Nephron (organoid): Measurements from ENCODE around the gene KRT75.

Source experiments
- H3K27ac Mint-ChIP-seq, 3 experiments: 2 replicates each; pipeline ENCODE4 v1.8.0; 2020; ENCODE audit warnings: mixed read lengths in 3 of 3, mild to moderate bottlenecking in 2 of 3, moderate library complexity in 1 of 3
- H3K27me3 Mint-ChIP-seq: 2 replicates; pipeline ENCODE4 v1.8.0; 2021; ENCODE audit warnings: low read depth, mild to moderate bottlenecking, moderate library complexity, mixed read lengths
- H3K36me3 Mint-ChIP-seq: 2 replicates; pipeline ENCODE4 v1.8.0; 2020; ENCODE audit warnings: low read depth, mixed read lengths
- H3K4me1 Mint-ChIP-seq: 2 replicates; pipeline ENCODE4 v1.8.0; 2020; ENCODE audit warnings: mixed read lengths
- H3K4me3 Mint-ChIP-seq, 3 experiments: 2 replicates each; pipeline ENCODE4 v1.8.0; 2020; ENCODE audit warnings: mild to moderate bottlenecking in 3 of 3, mixed read lengths in 3 of 3, moderate library complexity in 2 of 3
- H3K9me3 Mint-ChIP-seq: 2 replicates; pipeline ENCODE4 v1.8.0; 2020; ENCODE audit warnings: mixed read lengths
- TF ChIP-seq, protein P1 (sequence below), 3 experiments: fragments of 200-600 bp; sonication (generic); IDR thresholded peaks; one replicate each; pipeline ENCODE4 v1.5.0; 2021; ENCODE audit warnings: antibody characterized with exemption in 3 of 3; ENCODE audit not compliant: unreplicated experiment in 3 of 3

The KRT75 gene

DNA sequence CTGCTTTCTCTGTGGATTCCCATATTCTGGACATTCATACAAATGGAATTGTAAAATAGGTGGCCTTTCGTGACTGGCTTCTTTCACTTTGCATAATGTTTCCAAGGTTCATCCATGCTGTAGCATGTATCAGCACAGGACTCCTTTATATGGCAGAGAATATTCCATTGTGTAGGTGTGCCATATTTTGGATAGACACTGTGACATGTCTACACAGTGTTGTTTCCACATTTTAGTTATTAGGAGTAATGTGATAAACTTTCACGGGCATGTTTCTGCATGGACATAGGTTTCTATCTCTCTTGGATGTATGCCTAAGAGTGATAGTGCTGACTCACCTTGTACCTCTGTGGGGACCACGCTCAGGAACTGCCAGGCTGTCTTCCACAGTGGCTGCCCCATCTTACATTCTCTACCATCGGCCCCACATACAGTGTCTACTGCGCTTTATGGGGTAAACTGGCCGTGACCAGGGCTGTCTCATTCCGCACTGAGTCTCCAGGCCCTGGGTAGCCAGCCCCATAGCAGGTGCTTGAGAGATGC is 41.6 kb downstream of the KRT75 start:
- no peaks in the 10 kb centered on the region for H3K9me3 Mint-ChIP-seq
- peaks cover 30% of the 10 kb centered on the region for H3K27me3 Mint-ChIP-seq
- no peaks in the 10 kb centered on the region for H3K36me3 Mint-ChIP-seq
- TF ChIP-seq, protein P1, sequence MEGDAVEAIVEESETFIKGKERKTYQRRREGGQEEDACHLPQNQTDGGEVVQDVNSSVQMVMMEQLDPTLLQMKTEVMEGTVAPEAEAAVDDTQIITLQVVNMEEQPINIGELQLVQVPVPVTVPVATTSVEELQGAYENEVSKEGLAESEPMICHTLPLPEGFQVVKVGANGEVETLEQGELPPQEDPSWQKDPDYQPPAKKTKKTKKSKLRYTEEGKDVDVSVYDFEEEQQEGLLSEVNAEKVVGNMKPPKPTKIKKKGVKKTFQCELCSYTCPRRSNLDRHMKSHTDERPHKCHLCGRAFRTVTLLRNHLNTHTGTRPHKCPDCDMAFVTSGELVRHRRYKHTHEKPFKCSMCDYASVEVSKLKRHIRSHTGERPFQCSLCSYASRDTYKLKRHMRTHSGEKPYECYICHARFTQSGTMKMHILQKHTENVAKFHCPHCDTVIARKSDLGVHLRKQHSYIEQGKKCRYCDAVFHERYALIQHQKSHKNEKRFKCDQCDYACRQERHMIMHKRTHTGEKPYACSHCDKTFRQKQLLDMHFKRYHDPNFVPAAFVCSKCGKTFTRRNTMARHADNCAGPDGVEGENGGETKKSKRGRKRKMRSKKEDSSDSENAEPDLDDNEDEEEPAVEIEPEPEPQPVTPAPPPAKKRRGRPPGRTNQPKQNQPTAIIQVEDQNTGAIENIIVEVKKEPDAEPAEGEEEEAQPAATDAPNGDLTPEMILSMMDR (IDR thresholded peaks at IDR 0.05; ENCODE audit: unreplicated experiment in 3 of 3), result no peak
- no peak overlapping the region for H3K27ac Mint-ChIP-seq
- peaks cover 13% of the 10 kb centered on the region for H3K4me1 Mint-ChIP-seq
- no peak overlapping the region for H3K4me3 Mint-ChIP-seq

DNA sequence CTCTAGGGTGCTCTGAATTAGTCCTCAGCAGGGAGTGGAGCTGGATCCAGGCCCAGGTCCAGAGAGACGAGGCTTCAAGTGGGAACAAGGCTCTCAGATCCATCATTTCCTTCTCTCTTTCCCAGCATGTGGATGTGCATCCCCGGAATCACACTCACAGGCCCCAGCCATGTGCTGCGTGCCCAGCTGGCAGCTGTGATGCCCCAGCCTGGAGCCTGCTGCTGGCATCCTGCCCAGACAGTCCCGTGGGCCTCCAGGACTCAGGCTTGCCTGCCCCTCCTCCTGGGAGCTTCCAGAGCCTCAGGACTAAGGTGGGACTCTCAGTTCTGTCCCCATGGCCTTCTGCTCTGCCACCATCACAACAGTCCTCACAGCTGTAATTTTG is 42.6 kb downstream of the KRT75 start:
- H3K4me3 Mint-ChIP-seq, result no peak overlapping the region
- peaks cover 13% of the 10 kb centered on the region for H3K4me1 Mint-ChIP-seq
- H3K9me3 Mint-ChIP-seq, result no peaks in the 10 kb centered on the region
- no peak overlapping the region for H3K27ac Mint-ChIP-seq
- TF ChIP-seq, protein P1 (IDR thresholded peaks at IDR 0.05; ENCODE audit: unreplicated experiment in 3 of 3), result no peak
- no peaks in the 10 kb centered on the region for H3K36me3 Mint-ChIP-seq
- H3K27me3 Mint-ChIP-seq, result peaks cover 21% of the 10 kb centered on the region

DNA sequence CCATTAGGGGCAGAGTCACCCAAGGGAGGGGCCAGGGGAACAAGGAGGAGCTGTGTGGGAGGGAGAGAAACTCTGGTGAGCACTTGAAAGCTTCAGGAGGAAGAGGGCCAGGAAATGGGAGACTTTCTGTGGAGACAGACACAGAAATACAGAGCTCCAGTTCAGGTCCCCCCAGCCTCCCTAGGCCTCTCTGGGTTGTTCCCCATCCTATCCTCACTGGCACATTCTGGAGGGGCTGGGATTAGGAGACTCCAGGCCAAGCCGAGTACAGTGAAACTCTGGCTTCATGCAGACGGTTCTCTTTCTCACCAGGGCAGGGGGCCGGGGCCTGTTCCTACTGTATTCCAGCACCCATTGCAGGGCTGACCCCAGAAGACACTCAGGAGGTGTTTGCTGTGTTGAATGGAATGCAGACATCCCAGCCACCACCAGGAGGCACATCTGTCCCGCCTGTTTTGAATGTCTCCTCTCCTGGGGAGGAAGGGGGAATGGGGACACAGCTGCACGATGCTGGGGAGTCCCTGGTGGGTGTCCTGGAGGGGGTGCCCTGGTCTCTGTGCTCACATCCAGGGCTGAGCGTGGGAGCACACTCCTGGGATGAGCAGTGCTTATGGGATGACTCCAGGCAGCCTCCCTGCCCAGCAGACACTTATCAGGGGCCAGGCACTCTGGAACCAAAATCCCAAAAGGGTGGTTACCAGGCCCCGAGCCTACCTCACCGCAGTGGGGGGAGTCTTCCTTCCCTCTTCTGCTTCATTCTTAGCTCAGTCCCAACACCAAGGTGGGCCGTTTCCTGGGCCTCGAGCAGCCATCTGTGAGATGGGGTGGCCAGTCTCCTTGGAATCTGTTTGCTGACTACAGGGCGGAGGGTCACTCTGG is 43.2 kb downstream of the KRT75 start:
- Mint-ChIP-seq H3K27ac (no peak overlapping the region), H3K4me1 (peaks cover 13% of the 10 kb centered on the region), H3K4me3 (no peak overlapping the region), H3K27me3 (peaks cover 18% of the 10 kb centered on the region), H3K9me3 (no peaks in the 10 kb centered on the region), H3K36me3 (no peaks in the 10 kb centered on the region)
- TF ChIP-seq, protein P1 (IDR thresholded peaks at IDR 0.05; ENCODE audit: unreplicated experiment in 3 of 3), result peak; percentile 44 to 53 (median 49)

DNA sequence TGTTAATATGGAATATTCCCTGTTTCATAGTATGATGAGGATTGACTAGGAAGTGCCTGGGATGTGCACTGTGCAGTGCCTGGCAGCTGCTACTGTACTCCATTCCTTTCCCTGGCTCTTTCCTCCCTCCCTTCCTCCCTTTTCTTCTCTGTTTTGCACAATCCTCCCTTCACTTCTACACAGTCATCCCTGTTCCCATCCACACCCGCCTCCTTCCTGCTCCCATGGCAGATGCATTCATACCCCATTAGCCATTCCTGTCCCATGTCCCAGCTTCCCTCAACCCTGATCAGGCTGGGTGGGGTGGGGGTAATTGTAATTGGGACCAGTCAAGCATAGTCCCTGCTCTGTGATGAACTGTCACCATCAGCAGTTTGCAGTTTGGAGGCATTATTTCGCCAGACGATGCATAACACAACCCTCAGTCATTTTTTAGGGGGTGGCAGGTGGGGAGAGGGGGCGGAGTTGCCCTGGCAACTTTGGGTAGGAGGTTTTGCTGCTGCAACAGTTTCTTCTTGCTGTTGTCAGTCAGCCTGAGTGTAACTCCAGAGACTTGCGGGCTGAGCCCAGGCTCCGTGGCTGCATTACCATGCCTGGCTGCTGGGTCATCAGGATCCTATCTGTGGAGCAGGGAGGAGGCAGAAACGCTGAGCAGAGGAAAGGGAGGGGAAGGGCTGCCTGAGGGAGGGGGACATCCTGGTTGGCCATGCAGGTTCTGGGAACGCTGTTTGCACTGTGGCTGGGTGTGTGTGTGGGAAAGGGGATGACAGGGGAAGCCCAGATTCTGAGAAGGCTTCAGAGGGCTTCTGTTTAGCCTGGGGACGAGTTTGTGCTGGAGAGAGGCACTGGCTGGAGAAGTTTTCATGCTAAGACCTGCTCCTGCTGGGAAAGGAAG is 44.6 kb downstream of the KRT75 start:
- H3K36me3 Mint-ChIP-seq, result no peaks in the 10 kb centered on the region
- H3K4me1 Mint-ChIP-seq, result peaks cover 13% of the 10 kb centered on the region
- H3K27ac Mint-ChIP-seq, result peak overlapping the region in 2 of 3 experiments; percentile 35 to 46
- no peak overlapping the region for H3K4me3 Mint-ChIP-seq
- TF ChIP-seq, protein P1 (IDR thresholded peaks at IDR 0.05; ENCODE audit: unreplicated experiment in 3 of 3), result no peak
- H3K9me3 Mint-ChIP-seq, result no peaks in the 10 kb centered on the region
- H3K27me3 Mint-ChIP-seq, result peaks cover 11% of the 10 kb centered on the region

DNA sequence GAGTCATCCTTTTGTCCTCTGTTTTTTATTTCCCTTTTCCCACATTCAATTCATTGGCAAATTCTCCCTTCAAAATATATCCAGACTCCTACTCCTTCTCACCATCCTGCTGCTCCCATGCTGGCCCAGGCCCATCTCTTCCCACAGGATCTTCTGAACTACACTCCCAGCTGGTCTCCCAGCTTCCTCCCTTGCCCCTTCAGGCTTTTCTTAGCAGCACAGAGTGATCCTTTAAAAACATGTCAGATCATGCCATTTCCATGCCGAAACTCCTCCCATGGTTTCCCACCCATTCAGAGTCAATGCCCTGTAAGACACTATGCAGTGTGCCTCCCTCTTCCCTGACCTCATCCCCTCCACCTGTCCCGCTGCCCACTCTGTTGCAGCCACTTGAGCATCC is 46.3 kb downstream of the KRT75 start:
- Mint-ChIP-seq H3K36me3 (no peaks in the 10 kb centered on the region), H3K4me3 (no peak overlapping the region), H3K4me1 (peaks cover 8% of the 10 kb centered on the region), H3K9me3 (no peaks in the 10 kb centered on the region), H3K27me3 (peaks cover 11% of the 10 kb centered on the region), H3K27ac (no peak overlapping the region)
- TF ChIP-seq, protein P1 (IDR thresholded peaks at IDR 0.05; ENCODE audit: unreplicated experiment in 3 of 3), result no peak
